NOMO-1 treated with DMSO at 0.1 percent for 48 hours (cell line): Measurements from ENCODE around the gene SMIM35.

ENCODE experiments used
- DNase-seq: peaks from one replicate; lab custom pipeline; 2025; ENCODE audit not compliant: unreplicated experiment; lab: John Stamatoyannopoulos, UW

Gene SMIM35

DNA sequence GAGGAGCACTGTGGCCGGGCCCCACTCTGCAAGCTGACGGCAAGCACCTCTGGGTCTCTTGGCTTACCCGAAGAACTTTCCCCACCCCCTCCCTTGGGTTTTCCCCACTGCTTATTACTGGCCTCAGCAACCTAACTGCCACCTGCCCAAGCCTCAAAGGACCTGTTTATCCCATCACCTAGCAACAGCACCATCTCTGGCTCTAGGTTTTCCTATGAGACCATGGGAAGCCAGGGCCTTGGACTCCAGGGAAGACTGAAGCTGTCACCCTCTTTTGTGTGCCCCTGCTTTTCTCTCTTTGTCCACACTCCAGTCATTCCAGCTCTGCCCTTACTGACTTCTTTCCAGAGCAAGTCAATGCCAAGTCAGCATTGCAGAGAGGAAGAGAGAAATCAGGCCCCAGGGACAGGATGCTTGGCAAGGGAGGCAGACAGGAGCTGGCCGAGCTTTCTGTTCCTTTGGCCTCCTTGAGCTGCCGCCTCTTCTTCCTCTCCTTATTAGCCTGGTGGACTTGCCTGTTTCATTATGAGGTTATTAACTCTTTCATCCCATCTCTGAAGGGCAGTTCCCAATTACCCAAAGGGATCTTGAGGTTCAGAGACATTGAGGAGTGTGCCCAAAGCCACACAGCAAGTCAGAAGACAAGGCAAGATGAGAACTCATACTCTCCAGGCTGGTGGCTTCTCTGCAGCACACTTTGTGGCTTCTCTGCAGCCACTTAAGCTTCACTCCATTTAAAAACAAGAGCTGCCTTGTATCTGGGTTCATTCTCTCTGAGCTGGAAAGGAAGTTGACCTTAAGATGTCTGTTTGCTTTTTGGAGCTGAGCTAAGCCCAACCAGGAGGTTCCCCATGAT, at the start of gene SMIM35:
Gene SMIM35 (minus strand): TSS at position 51 of the 856 bp plus-strand sequence. CDS start 206 bp downstream, outside the sequence.
- no peak for DNase-seq

DNA sequence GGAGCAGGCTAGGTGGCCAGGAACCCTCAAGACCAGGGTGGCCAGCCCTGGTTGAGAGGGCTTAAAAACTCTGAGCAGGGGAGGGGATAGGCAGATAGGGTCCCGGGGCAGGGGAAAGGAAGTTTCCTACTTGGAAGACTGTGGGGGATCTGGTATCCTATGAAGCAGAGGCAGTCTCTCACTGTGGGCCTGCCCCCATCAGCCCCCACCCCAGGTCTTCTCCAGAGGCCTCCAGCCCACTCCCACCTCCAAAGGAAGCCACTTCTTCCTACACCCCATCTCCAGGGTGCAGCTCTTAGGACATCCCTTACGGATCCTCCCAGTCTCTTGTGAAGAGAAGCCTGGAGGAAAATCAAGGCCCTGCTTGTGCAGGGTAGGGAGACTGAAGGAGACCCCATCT, 49.6 kb upstream of the SMIM35 start:
- no peak for DNase-seq

DNA sequence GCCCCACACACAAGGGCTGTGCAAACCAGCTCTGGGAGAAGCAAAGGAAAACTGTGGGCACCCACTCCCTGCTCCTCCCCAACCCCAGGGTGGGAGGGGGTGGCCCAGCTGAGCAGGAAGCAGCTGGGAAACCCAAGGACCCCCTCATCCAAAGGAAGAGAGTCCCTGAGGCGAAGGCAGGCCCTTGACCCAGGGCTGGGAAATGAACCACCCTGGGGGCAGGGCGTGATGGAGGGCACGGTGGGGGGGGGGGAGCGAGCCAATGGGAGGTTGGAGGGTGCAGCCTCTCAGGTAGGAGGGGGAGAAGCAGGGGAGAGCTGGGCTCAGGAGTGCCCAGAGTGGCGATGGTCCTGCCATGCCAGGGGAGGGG, 49.0 kb upstream of the SMIM35 start:
- no peak for DNase-seq

DNA sequence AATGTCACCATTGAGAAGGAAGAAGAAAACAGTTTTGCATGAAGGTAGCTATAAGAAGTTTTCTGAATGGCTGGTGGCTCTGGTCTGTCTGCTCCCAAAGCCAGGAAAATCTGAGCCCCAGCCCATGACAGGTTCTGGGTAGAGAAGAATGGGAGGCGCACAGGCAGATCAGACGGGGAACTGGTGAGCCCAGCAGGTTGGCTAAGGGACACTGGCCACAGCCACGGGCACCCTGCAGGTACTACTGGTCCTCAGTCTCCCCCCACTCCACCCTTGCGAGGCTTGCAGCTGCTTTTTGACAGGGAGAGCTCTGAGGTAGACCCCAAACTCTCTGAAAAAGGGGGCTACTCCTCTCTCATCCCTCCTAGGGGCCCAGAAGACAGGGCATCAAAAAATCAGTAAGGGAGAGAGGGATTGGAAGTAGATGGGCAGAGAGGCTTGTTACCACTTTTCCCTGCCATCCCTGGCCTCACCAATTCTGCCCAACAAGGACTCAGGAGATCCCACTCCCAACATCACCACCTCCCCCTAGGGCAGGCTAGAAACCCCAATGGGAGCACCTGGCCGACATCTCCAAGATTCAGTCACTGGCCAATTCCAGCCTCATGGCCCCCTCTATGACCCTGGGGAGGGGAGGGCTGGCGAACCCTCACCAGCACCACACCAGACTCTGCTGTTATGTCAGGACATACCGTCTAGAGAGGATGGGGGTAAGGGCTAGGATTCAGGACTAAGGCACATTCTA, 48.5 kb upstream of the SMIM35 start:
- DNase-seq = no peak

DNA sequence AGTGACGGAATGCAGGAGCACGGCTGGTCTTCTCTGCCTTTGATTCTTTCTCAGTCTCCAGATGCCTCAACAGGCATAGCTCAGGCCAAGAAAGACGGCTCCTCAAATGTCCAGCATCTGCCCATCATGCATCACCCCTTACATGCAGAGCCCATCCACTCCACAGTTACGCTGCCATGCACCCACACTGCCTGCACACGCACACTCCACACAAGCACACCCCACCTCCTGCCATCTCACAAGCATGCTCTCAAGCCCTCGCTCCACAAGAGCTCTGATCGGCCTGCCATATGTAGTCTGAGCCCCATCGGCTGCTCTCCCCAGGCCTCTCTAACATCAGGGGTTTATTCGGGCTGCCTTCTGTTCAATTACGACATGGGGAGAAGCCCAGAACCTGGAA, 47.1 kb upstream of the SMIM35 start:
- no peak for DNase-seq

DNA sequence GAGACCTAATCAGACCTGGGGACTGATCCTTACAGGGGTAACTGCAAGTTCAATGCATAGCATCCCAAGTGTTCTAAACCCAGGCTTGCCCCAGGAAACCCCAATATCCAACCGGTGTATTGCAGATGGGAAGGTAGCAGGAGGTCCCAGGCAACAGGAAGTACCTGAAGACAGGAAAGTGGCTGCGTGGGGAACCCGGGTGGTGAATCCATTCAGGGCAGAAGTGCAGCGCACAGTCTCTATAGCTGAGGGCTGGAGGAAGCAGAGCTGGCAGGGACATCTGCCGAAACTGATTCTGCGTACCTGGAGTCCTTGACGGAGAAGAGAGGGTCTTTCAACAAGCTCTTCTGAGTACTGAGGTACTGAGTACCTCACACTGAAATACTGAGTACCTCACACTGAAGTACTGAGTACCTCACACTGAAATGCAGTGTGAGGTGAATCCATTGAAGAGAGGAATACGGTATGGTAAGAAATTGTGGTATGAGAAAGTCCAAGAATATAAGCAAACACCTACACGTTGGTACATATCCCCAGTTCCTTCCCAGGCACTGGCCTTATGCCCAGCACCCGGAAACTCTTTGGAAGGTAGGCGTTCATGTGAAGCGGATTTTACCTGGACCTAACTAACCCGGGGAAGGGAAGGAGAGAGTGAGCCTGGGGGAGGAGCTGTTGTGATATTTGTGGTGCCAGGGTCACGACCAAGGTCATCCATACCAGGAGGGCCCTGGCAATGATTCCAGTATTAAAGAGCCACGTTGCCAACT, 45.8 kb upstream of the SMIM35 start:
- DNase-seq = no peak

DNA sequence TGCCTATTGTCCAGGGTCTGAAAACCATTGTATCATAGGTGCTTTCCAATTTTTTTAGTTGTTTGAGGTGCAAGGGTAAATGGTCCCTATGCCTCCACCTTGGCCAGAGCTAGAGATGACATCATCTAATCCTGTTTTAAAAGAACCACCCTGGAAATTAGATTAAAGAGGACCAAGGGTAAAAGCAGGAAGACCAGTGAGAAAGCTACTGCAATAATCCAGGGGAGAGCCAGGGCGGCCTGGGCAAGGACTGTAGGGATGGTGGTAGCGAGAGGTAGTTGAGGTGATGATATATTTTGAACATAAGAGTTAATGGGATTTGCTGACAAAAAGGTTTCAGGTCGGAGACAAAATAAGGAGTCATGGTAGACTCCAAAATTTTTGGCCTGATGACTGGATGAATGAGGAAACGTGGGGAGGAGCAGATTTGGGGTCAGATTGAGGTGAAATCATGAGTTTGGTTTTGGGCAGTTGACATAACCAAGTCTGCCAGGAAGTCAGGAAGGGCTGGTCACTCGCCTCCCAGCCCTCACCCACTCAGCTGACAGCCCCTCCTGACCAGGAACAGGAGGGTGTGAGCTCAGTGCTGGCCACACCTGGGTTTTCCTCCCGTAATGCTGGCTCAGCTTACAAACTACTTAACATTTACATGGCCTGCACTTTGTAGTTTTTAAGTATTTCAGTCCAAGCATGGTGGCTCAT, 42.9 kb upstream of the SMIM35 start:
- DNase-seq = no peak

DNA sequence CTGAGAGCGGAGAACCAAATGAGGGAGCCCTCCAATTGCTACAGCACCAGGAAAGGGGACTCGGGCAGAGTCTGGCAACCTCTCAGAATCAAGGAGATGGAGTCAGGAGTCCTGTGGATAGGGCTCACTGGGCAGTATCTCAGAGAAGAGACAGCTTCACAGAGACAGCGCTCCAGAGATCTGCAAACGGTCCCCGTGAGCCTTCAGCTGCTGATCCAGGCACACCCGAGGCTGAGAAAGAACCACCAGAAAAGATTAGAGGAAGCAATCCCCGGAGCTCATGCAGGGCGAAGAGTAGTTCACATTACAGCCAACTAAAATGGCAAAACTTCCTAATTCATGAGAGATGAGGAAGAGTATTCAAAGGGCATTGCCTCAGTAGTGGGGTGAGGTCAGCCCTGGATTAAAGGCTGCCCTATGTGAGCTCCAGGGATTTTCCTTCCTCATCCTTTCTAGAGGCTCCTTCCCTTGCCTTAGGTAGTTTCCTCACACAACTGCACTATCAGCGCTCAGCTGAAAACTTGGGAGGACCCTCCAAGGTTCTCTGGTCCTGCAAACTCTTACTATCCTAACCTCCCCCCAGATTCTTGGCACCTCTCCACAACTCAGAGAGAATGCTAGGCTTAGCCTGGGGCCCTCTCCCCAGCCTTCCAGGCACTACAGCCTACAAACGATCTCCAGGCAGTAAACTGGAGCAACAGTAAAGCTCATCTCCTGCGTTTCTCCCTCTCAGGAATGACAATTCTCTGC, 42.1 kb upstream of the SMIM35 start:
- DNase-seq = peak; percentile 54

DNA sequence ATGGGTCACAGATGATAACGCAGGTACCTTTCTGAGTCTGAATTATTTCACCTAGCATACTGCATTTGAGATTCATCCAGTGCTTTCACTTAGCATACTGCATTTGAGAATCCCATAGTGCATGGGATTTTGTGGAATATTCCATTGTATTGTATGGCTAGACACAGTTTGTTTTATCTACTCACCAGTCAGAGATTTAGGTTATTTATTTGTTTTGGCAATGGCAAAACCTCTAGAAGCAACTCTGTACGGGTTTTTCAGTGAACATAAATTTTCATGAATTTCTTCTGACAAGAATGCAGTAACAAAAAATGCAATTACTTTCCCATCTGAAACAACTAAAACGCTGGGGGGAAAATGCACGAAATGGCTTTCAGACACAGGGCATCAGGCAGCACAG, 41.5 kb upstream of the SMIM35 start:
- DNase-seq = no peak

DNA sequence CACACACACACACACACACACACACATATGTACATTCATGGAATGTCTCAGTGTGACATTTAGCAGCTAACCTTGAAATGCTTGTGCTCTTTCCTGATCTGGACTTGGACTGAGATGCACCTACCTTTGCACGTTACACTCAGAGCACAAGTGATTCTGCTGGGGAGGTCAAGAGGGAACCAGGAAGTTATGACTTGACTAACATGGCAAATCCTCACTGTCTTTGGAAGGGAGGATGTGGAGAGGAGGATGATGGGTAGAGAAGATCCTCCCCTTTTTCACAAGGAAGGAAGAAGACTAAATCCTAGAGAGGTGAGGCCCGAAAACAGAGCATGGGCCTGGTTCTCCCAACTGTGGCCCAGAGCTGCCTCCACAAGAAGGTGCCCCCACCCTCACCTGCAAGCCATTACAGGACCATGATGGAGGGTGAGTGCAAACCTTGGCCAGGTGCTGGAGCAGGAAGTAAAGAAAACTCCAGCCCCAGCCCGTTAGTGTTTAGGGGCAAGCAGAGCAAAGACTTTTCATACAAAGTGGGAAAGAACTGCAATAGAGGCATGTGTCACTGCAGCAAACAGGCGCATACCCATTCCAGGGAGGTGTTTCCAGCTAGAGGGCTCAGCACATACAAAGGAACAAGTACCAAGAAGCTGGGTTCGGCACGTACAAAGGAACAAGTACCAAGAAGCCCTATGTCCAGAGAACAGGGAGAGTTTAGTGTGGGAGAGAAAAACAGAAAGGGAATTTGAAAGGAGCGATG, 39.5 kb upstream of the SMIM35 start:
- no peak for DNase-seq

DNA sequence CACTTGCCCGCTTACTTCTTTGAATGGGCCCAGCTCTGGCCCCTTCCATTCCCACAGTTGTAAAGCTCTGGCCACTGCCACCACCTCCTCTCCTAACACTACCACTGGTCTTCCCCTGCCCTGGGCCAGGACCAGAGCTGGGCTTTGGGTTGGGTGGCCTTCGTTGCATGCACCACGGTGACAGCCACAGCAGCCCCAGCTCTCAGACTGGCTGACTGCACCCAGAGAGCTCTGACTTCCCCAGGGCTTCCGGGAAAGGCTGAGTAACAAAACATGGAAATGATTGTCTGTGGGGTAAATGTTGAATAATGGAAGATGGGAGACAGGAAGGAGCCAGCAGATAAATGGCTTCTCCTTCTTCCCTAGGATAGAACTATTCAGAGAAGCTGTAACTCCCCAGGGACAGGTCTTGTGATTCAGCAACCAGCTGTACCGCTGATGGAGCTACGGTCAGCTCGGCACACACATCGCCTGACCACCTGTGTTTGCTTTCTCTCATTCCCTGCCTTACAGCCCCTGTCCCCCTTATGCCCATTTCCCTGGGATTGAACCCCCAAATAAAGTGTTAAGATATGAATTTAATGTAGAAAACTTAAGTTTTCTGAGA, 38.3 kb upstream of the SMIM35 start:
- DNase-seq = no peak

DNA sequence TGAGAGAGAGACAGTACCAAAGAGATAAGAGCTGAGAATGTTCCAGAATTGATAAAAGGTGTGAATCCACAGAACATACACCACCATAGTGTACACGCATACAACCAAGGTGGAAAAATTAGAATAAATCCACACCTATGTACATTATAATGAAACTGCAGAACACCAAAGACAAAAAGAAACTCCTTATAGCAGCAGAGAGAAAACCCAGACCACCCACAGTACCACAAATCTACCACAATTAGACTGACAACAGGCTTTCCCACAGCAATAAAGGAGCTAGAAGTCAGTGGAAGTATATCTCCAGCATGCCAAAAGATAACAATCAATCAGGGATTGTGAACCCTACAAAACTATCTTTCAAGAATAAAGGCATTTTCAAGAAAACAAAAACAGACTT, 34.0 kb upstream of the SMIM35 start:
- no peak for DNase-seq

DNA sequence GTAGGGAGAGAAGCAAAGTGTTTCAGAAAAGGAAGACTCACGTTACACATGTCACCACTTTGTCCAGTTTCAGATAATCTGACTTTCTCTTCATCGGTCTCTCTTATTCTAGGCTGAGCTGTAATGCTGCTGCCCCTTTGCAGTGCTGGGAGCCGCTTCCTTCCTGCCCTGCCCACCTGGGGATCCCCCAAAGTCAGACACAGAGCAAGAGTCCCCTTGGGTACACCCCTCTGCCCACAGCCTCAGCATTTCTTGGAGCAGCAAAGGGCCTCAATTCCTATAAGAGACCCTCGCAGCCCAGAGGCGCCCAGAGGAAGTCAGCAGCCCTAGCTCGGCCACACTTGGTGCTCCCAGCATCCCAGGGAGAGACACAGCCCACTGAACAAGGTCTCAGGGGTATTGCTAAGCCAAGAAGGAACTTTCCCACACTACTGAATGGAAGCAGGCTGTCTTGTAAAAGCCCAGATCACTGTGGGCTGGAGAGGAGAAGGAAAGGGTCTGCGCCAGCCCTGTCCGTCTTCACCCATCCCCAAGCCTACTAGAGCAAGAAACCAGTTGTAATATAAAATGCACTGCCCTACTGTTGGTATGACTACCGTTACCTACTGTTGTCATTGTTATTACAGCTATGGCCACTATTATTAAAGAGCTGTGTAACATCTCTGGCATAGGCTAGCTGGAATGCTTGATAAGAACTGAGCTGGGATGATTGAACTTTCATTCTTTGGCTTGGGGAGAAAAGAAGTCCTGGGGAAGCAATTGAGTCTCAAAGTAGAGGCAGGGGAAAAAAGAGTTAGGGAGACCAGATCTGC, 31.2 kb upstream of the SMIM35 start:
- DNase-seq = no peak

DNA sequence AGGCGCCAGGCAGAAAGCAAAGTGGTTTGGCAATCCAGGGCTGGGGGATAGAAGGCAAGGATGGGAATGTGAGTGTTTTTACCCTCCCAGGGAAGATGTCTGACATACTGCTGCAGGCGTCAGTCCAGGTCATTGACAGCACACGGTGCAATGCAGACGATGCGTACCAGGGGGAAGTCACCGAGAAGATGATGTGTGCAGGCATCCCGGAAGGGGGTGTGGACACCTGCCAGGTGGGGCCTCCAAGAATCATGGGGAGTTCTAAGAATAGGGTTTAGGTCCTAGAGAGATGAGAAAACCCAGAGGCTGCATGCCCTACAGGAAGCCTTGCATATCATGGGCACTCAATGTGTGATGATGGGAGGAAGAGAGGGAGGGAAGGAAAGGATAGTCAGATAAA, 28.3 kb upstream of the SMIM35 start:
- no peak for DNase-seq

DNA sequence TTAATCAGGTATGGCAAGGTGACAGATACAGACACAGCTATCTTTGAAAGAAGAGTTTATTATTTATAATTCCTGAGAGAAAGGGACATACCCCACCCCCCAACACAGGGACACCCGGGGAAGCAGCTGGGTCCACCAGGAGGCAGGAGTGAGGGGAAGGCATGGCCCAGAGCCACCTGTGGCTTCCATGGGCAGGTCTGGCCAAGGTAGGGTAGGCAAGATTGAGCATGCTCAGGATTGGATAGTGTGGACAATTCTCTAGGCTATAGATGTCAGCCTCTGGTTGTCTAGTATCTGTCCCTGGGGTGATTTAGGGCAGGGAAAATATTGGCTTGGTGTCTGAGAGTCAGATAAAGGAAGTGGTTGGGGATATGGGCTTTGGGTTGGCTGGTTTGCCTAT, 27.5 kb upstream of the SMIM35 start:
- DNase-seq = no peak

DNA sequence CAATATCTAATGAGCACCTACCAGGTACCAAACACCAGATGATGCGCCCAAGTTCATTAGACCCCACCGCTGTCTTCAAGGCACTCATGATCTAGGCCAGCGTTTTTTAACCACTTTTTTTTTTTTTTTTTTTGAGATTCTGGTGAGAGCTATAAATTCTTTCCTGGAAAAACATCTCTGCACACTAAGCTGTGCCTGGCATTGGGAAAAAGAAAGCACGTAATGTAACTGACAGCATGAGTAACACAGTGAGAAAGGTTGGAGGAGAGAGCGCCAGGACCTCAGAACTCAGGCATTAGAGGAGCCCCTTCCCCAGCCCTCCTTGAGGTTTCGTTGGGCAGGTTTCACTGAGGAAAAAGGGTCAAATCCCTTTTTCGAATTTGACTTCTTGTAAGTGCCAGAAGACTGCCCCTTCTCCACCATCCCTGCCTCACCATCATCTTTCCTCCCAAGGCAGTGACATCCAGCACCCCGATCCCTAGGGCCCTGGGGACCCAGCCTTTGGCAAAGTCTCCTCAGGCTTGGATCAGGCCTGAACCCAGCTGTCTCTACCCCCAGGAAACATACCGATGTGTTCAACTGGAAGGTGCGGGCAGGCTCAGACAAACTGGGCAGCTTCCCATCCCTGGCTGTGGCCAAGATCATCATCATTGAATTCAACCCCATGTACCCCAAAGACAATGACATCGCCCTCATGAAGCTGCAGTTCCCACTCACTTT, 26.1 kb upstream of the SMIM35 start:
- DNase-seq = no peak

DNA sequence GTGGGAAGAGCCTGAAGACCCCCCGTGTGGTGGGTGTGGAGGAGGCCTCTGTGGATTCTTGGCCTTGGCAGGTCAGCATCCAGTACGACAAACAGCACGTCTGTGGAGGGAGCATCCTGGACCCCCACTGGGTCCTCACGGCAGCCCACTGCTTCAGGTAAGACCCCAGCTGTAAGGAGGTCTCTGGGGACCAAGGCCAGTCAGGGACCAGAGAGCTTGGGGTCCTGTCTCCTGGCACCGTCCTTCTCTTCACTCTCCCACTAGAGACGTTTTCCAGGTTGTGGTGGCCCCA, 24.9 kb upstream of the SMIM35 start:
- no peak for DNase-seq
